ENCODE measurements around the gene CAMKK1. TPM values are rescaled to one million over a fixed set of nuclear protein-coding genes. Genes with fewer than 3 reads are reported as not detected.
"Not testable (repeated sequence)": the region's sequence is repeated elsewhere in the genome, so short reads cannot be mapped to it uniquely, and the experiment has no call there.

Gene CAMKK1
- total RNA-seq, 1 donor from 2014 or later, result 7.8 TPM

GRCh38 chr17:3846437-3847164 is 46.3 kb downstream of the CAMKK1 start:
- TF ChIP-seq CTCF (IDR thresholded peaks at IDR 0.05; ENCODE audit: insufficient read depth, low read length, poor library complexity, severe bottlenecking), result no peak
- no peak overlapping the region for H3K4me3 ChIP-seq (ENCODE audit: low read depth, low read length)
- H3K27me3 ChIP-seq (ENCODE audit: control insufficient read depth, insufficient read depth, low read length), result peaks cover 3% of the 10 kb centered on the region
- H3K36me3 ChIP-seq (ENCODE audit: control insufficient read depth, insufficient read depth, low read length), result no peaks in the 10 kb centered on the region
- no peak for DNase-seq (ENCODE audit: low read depth)

- peak; percentile 47 for DNase-seq (ENCODE audit: low read depth)
- TF ChIP-seq CTCF (IDR thresholded peaks at IDR 0.05; ENCODE audit: insufficient read depth, low read length, poor library complexity, severe bottlenecking), result peak; percentile 80
These were observed 47.0 kb downstream of the CAMKK1 start, which contains the start of gene NCBP3 for GRCh38 chr17:3845621-3846436. NCBP3 (minus strand) TSS chr17:3846246; CDS start chr17:3846223, 23 bp downstream.

GRCh38 chr17:3845291-3845620 is 47.6 kb downstream of the CAMKK1 start:
- H3K36me3 ChIP-seq (ENCODE audit: control insufficient read depth, insufficient read depth, low read length), result no peaks in the 10 kb centered on the region
- TF ChIP-seq CTCF (IDR thresholded peaks at IDR 0.05; ENCODE audit: insufficient read depth, low read length, poor library complexity, severe bottlenecking), result no peak
- H3K27me3 ChIP-seq (ENCODE audit: control insufficient read depth, insufficient read depth, low read length), result no peaks in the 10 kb centered on the region
- peak overlapping the region; percentile 96 for H3K4me3 ChIP-seq (ENCODE audit: low read depth, low read length)
- no peak for DNase-seq (ENCODE audit: low read depth)

More at GRCh38 chr17:3845621-3846436, 47.0 kb downstream of the CAMKK1 start, which contains the start of gene NCBP3:
- peak within 1 kb of the TSS; percentile 96 for H3K4me3 ChIP-seq (ENCODE audit: low read depth, low read length)
- H3K36me3 ChIP-seq (ENCODE audit: control insufficient read depth, insufficient read depth, low read length), result no peaks in the 10 kb centered on the region
- peaks cover 3% of the 10 kb centered on the region for H3K27me3 ChIP-seq (ENCODE audit: control insufficient read depth, insufficient read depth, low read length)

GRCh38 chr17:3844556-3844955 is 48.3 kb downstream of the CAMKK1 start:
- not testable (repeated sequence) for H3K36me3 ChIP-seq (ENCODE audit: control insufficient read depth, insufficient read depth, low read length); H3K4me3 ChIP-seq (ENCODE audit: low read depth, low read length); H3K27me3 ChIP-seq (ENCODE audit: control insufficient read depth, insufficient read depth, low read length); DNase-seq (ENCODE audit: low read depth)

- H3K27me3 ChIP-seq (ENCODE audit: control insufficient read depth, insufficient read depth, low read length), result no peaks in the 10 kb centered on the region
- DNase-seq (ENCODE audit: low read depth), result no peak
- TF ChIP-seq CTCF (IDR thresholded peaks at IDR 0.05; ENCODE audit: insufficient read depth, low read length, poor library complexity, severe bottlenecking), result peak; percentile 74
These were observed 48.8 kb downstream of the CAMKK1 start for GRCh38 chr17:3843935-3844516.

GRCh38 chr17:3838206-3838605 is 54.6 kb downstream of the CAMKK1 start:
- Histone ChIP-seq H3K4me3 (ENCODE audit: low read depth, low read length) (no peak overlapping the region), H3K36me3 (ENCODE audit: control insufficient read depth, insufficient read depth, low read length) (peaks cover 2% of the 10 kb centered on the region), H3K27me3 (ENCODE audit: control insufficient read depth, insufficient read depth, low read length) (no peaks in the 10 kb centered on the region)
- TF ChIP-seq CTCF (IDR thresholded peaks at IDR 0.05; ENCODE audit: insufficient read depth, low read length, poor library complexity, severe bottlenecking), result no peak
- no peak for DNase-seq (ENCODE audit: low read depth)

More at GRCh38 chr17:3843935-3844516, 48.8 kb downstream of the CAMKK1 start:
- Histone ChIP-seq H3K36me3 (ENCODE audit: control insufficient read depth, insufficient read depth, low read length) (no peaks in the 10 kb centered on the region), H3K4me3 (ENCODE audit: low read depth, low read length) (no peak overlapping the region)

Data from kidney epithelial cell (primary cell).